Stomach (tissue), 4 donors: ENCODE results near the gene PRPS1L1.

Source experiments
- EP300 ChIP-seq: sonication (generic); formaldehyde crosslinking; IDR thresholded peaks from one replicate; pipeline ENCODE4 v1.6.1; 2017; ENCODE audit warnings: antibody characterized with exemption
- TF ChIP-seq, protein P1 (sequence below), 7 experiments: fragments of 450-650 bp in 4 of 7; fragments of 200-600 bp in 3 of 7; sonication (generic) in 3 of 7; IDR thresholded peaks; one replicate each; pipeline ENCODE4 v1.5.1; 2016 to 2019; ENCODE audit warnings: antibody characterized with exemption in 7 of 7, control low read depth in 2 of 7, mild to moderate bottlenecking in 1 of 7

DNA sequence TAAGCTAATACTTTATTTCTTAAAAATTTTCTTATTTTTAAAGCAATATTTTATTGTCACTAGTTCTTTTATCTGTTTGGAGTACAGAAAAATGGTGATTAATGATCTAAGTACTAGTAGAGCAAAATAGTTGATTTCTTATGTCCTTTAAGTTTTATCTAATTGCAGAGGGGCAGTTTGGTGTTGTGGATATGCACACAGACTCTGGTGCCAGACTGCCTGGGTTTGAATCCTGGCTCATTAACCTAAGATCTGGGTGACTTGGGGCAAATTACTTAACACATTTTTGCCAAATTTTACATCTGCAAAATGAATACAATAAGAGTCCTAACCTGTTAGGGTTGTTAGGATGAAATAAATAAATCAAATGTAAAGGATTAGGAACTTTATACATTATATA lies 10.7 kb upstream of the PRPS1L1 start:
- TF ChIP-seq, protein P1, sequence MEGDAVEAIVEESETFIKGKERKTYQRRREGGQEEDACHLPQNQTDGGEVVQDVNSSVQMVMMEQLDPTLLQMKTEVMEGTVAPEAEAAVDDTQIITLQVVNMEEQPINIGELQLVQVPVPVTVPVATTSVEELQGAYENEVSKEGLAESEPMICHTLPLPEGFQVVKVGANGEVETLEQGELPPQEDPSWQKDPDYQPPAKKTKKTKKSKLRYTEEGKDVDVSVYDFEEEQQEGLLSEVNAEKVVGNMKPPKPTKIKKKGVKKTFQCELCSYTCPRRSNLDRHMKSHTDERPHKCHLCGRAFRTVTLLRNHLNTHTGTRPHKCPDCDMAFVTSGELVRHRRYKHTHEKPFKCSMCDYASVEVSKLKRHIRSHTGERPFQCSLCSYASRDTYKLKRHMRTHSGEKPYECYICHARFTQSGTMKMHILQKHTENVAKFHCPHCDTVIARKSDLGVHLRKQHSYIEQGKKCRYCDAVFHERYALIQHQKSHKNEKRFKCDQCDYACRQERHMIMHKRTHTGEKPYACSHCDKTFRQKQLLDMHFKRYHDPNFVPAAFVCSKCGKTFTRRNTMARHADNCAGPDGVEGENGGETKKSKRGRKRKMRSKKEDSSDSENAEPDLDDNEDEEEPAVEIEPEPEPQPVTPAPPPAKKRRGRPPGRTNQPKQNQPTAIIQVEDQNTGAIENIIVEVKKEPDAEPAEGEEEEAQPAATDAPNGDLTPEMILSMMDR (IDR thresholded peaks at IDR 0.05), result no peak
- TF ChIP-seq EP300, result no peak
